ENCODE data around the gene DYNC1I1. TPM values are rescaled to one million over a fixed set of nuclear protein-coding genes. Genes with fewer than 3 reads are reported as not detected.
A peak's percentile ranks its signal among the peaks of the same experiment; 100 is the strongest.

DYNC1I1 gene
- total RNA-seq, 1 experiment from 2014 or later = 3.6 TPM

DNA sequence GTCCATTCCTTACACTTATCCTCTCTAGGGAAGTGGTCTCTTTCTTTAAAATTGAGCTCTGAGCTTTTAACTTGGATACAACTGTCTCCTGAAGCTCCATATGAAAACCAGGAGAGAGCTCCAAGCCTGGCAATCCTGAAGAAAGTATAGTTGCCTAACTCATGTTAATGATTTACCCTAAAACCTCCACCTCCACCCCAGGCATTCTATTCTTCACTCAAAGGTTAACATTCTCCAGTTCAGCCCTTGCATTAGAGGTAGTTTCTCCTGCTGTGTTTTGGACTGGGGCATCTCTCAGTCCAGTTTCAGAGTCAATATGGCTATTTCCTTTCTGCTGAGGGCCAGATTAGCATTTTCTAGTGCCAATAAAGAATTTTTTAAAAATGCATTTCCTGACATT lies 354.0 kb downstream of the DYNC1I1 start:
- H3K27me3 ChIP-seq (replicated peaks; ENCODE audit: insufficient read depth, low read depth, low read length, poor library complexity) = no peaks in the 10 kb centered on the region
- no peak overlapping the region for H3K4me3 ChIP-seq (ENCODE audit: low read depth, low read length, poor library complexity, severe bottlenecking)
- H3K27ac ChIP-seq (ENCODE audit: low read depth, low read length, poor library complexity, severe bottlenecking) = no peak overlapping the region
- DNase-seq (ENCODE audit: low spot score) = no peak
- ChIA-PET POLR2A (ENCODE audit: low non-redundant PET) (no interaction called here), CTCF (no interaction called here)
- H3K36me3 ChIP-seq (ENCODE audit: insufficient read depth, low read length, poor library complexity, severe bottlenecking) = no peaks in the 10 kb centered on the region
- no TSS peak for BruUV-seq (replicated peaks)
- H3K4me1 ChIP-seq (ENCODE audit: insufficient read depth, low read length, poor library complexity, severe bottlenecking) = no peaks in the 10 kb centered on the region
- TF ChIP-seq CTCF (conservative IDR thresholded peaks at IDR 0.05; ENCODE audit: low read depth, low read length) (no peak), EZH2 (IDR thresholded peaks at IDR 0.05; ENCODE audit: borderline replicate concordance, low read depth, low read length, poor library complexity, severe bottlenecking) (no peak)
- H3K9me3 ChIP-seq (ENCODE audit: low read depth, low read length, poor library complexity, severe bottlenecking) = no peaks in the 10 kb centered on the region
- intact Hi-C loops (cut with micrococcal nuclease; ENCODE audit: unreplicated experiment) = no loop called here

GRCh38 chr7:96127746-96128145 lies 355.4 kb downstream of the DYNC1I1 start:
- no peaks in the 10 kb centered on the region for H3K9me3 ChIP-seq (ENCODE audit: low read depth, low read length, poor library complexity, severe bottlenecking)
- no TSS peak for BruUV-seq (replicated peaks)

DNA sequence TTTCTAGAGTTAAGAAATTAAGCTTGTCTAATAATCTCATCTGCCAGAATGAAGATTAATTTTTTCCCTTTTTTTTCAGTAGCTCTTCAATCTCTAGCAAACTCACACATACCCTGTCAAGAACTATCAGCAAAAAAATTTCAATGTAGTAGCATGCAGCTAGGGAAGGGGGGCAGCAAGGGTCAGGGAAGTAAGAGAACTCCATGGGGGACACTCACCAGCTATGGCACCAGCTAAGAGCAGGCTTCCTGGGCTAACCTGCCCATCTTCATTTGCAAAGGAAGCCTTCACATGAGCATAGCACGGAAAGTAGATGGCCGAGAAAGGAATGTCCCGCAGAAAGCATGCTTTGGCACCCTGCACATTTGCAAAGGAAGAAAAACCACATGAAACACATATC lies 359.2 kb downstream of the DYNC1I1 start:
- POLR2A ChIA-PET (ENCODE audit: low non-redundant PET) = no interaction called here
- peak; percentile 10 for DNase-seq (ENCODE audit: low spot score)
- Histone ChIP-seq H3K27me3 (replicated peaks; ENCODE audit: insufficient read depth, low read depth, low read length, poor library complexity) (no peaks in the 10 kb centered on the region), H3K4me1 (ENCODE audit: insufficient read depth, low read length, poor library complexity, severe bottlenecking) (peaks cover 12% of the 10 kb centered on the region), H3K27ac (ENCODE audit: low read depth, low read length, poor library complexity, severe bottlenecking) (no peak overlapping the region), H3K4me3 (ENCODE audit: low read depth, low read length, poor library complexity, severe bottlenecking) (no peak overlapping the region), H3K36me3 (ENCODE audit: insufficient read depth, low read length, poor library complexity, severe bottlenecking) (no peaks in the 10 kb centered on the region), H3K9me3 (ENCODE audit: low read depth, low read length, poor library complexity, severe bottlenecking) (no peaks in the 10 kb centered on the region)
- CTCF ChIA-PET = no interaction called here
- intact Hi-C loops (cut with micrococcal nuclease; ENCODE audit: unreplicated experiment) = no loop called here
- TF ChIP-seq EZH2 (IDR thresholded peaks at IDR 0.05; ENCODE audit: borderline replicate concordance, low read depth, low read length, poor library complexity, severe bottlenecking) = no peak
- TF ChIP-seq CTCF (conservative IDR thresholded peaks at IDR 0.05; ENCODE audit: low read depth, low read length) = 0 out of 2 replicates have a peak, but pooled peaks have one; percentile 18
- no TSS peak for BruUV-seq (replicated peaks)

More at GRCh38 chr7:96127746-96128145, 355.4 kb downstream of the DYNC1I1 start:
- intact Hi-C loops (cut with micrococcal nuclease; ENCODE audit: unreplicated experiment) = no loop called here
- ChIA-PET POLR2A (ENCODE audit: low non-redundant PET) (no interaction called here), CTCF (no interaction called here)
- Histone ChIP-seq H3K27ac (ENCODE audit: low read depth, low read length, poor library complexity, severe bottlenecking) (no peak overlapping the region), H3K27me3 (replicated peaks; ENCODE audit: insufficient read depth, low read depth, low read length, poor library complexity) (no peaks in the 10 kb centered on the region), H3K36me3 (ENCODE audit: insufficient read depth, low read length, poor library complexity, severe bottlenecking) (no peaks in the 10 kb centered on the region), H3K4me3 (ENCODE audit: low read depth, low read length, poor library complexity, severe bottlenecking) (no peak overlapping the region), H3K4me1 (ENCODE audit: insufficient read depth, low read length, poor library complexity, severe bottlenecking) (peaks cover 11% of the 10 kb centered on the region)
- no peak for DNase-seq (ENCODE audit: low spot score)
- TF ChIP-seq EZH2 (IDR thresholded peaks at IDR 0.05; ENCODE audit: borderline replicate concordance, low read depth, low read length, poor library complexity, severe bottlenecking) (no peak), CTCF (conservative IDR thresholded peaks at IDR 0.05; ENCODE audit: low read depth, low read length) (no peak)

Measured in A673 (cell line).